SK-N-SH (cell line): Measurements from ENCODE around the gene FYB1. TPM values are rescaled to one million over a fixed set of nuclear protein-coding genes. Genes with fewer than 3 reads are reported as not detected.

Experiments
- CTCF ChIA-PET: fragments of 300-600, 350-600 bp; formaldehyde crosslinking; extraction: SDS; loops from one replicate; lab custom pipeline; 2021; lab: Yijun Ruan, JAX
- POLR2A ChIA-PET: fragments of 350-600 bp; sonication (Branson Sonifier 250); formaldehyde crosslinking; extraction: SDS; loops from one replicate; lab custom pipeline; 2020; ENCODE audit warnings: antibody characterized with exemption, inconsistent platforms; lab: Yijun Ruan, JAX
- DNase-seq: peaks from one replicate; pipeline ENCODE4 v3.0.0; 2012
- H2AFZ ChIP-seq: fragments of 200-600 bp; sonication (generic); 2 replicates; pipeline ENCODE4 v1.8.1; 2016; ENCODE audit warnings: antibody characterized with exemption, mild to moderate bottlenecking, low read depth
- H3F3A ChIP-seq: fragments of 200-600 bp; sonication (generic); replicated peaks from 2 replicates; pipeline ENCODE3; 2016; ENCODE audit warnings: antibody characterized with exemption, mild to moderate bottlenecking; ENCODE audit not compliant: insufficient read depth
- H3K27ac ChIP-seq, 2 experiments: fragments of 200-500 bp in 1 of 2; fragments of 200-600 bp in 1 of 2; sonication (Bioruptor generic) in 1 of 2; sonication (generic), shearing (Covaris generic) in 1 of 2; 2 replicates each; pipeline versions ENCODE4 v1.5.1 to v1.6.1; 2014 to 2016; ENCODE audit warnings: low read depth in 2 of 2, inconsistent platforms in 1 of 2, low read length in 1 of 2, mild to moderate bottlenecking in 1 of 2, mixed read lengths in 1 of 2
- H3K27me3 ChIP-seq: fragments of 200-600 bp; sonication (generic), shearing (Covaris generic); 2 replicates; pipeline ENCODE4 v1.6.1; 2016; ENCODE audit warnings: mixed run types; ENCODE audit not compliant: insufficient read depth
- H3K36me3 ChIP-seq, 2 experiments: fragments of 200-500 bp in 1 of 2; fragments of 200-600 bp in 1 of 2; sonication (Bioruptor generic) in 1 of 2; sonication (generic) in 1 of 2; replicated peaks in 1 of 2; 2 replicates each; pipeline versions ENCODE3 to v1.5.1; 2014 to 2016; ENCODE audit warnings: low read length in 1 of 2, mild to moderate bottlenecking in 1 of 2; ENCODE audit not compliant: insufficient read depth in 2 of 2, control insufficient read depth in 1 of 2
- H3K4me1 ChIP-seq, 2 experiments: fragments of 200-500 bp in 1 of 2; fragments of 200-600 bp in 1 of 2; sonication (Bioruptor generic) in 1 of 2; sonication (generic), shearing (Covaris generic) in 1 of 2; 2 replicates each; pipeline versions ENCODE4 v1.5.1 to v1.6.1; 2014 to 2016; ENCODE audit warnings: low read depth in 1 of 2, low read length in 1 of 2, mixed run types in 1 of 2; ENCODE audit not compliant: insufficient read depth in 2 of 2, control insufficient read depth in 1 of 2
- H3K4me2 ChIP-seq: fragments of 200-600 bp; sonication (generic), shearing (Covaris generic); 2 replicates; pipeline ENCODE4 v1.6.1; 2017; ENCODE audit warnings: mixed run types
- H3K4me3 ChIP-seq, 2 experiments: fragments of 200-500 bp in 1 of 2; fragments of 200-600 bp in 1 of 2; sonication (Bioruptor generic) in 1 of 2; sonication (generic), shearing (Covaris generic) in 1 of 2; 2 replicates each; pipeline versions ENCODE4 v1.5.1 to v1.8.1; 2014 to 2016; ENCODE audit warnings: low read depth in 2 of 2, inconsistent platforms in 1 of 2, low read length in 1 of 2, mild to moderate bottlenecking in 1 of 2, mixed read lengths in 1 of 2, moderate library complexity in 1 of 2
- H3K79me2 ChIP-seq: fragments of 200-600 bp; sonication (generic); 2 replicates; pipeline ENCODE4 v1.8.1; 2017; ENCODE audit warnings: mild to moderate bottlenecking; ENCODE audit not compliant: insufficient read depth
- H3K9ac ChIP-seq: fragments of 200-600 bp; sonication (generic); 2 replicates; pipeline ENCODE4 v1.6.1; 2017; ENCODE audit warnings: mixed run types
- H3K9me2 ChIP-seq: fragments of 200-600 bp; sonication (generic); 2 replicates; pipeline ENCODE4 v1.6.1; 2017; ENCODE audit warnings: mixed run types
- H3K9me3 ChIP-seq: fragments of 200-600 bp; sonication (generic); 2 replicates; pipeline ENCODE4 v1.6.1; 2017; ENCODE audit warnings: mixed run types, mild to moderate bottlenecking, moderate library complexity
- H4K20me1 ChIP-seq: fragments of 200-600 bp; sonication (generic); 2 replicates; pipeline ENCODE4 v1.6.1; 2017; ENCODE audit warnings: mild to moderate bottlenecking, mixed run types; ENCODE audit not compliant: insufficient read depth
- CHD2 ChIP-seq: fragments of 150-350 bp; IDR thresholded peaks from 2 replicates; pipeline ENCODE4 v1.6.1; 2018; ENCODE audit warnings: low read length; ENCODE audit not compliant: partially characterized antibody
- GABPA ChIP-seq: IDR thresholded peaks from 2 replicates; pipeline ENCODE4 v1.4.0; 2012; ENCODE audit warnings: low read depth, mild to moderate bottlenecking
- JUND ChIP-seq: IDR thresholded peaks from 2 replicates; pipeline ENCODE4 v1.4.0; 2012
- POLR2AphosphoS5 ChIP-seq: IDR thresholded peaks from 2 replicates; pipeline ENCODE4 v1.6.1; 2012; ENCODE audit warnings: low read depth, low read length
- RXRA ChIP-seq: IDR thresholded peaks from 2 replicates; pipeline ENCODE4 v1.4.0; 2012; ENCODE audit warnings: low read depth, mild to moderate bottlenecking, borderline replicate concordance
- SIN3A ChIP-seq: IDR thresholded peaks from 2 replicates; pipeline ENCODE4 v1.6.1; 2012; ENCODE audit warnings: low read depth, mild to moderate bottlenecking, low read length, moderate library complexity, borderline replicate concordance
- SMC3 ChIP-seq: IDR thresholded peaks from 2 replicates; pipeline ENCODE4 v1.6.1; 2012; ENCODE audit warnings: low read depth, low read length, improper control_type of control experiment
- TEAD4 ChIP-seq: IDR thresholded peaks from 2 replicates; pipeline ENCODE4 v1.4.0; 2012; ENCODE audit warnings: mild to moderate bottlenecking, borderline replicate concordance; ENCODE audit not compliant: insufficient read depth
- WGBS: methylation state at CpG from one replicate; pipeline ENCODE4 v1.1.6; 2017; ENCODE audit warnings: low lambda C conversion rate; 5-methylcytosine and 5-hydroxymethylcytosine counted together
- polyA plus RNA-seq, 3 experiments: library from polyadenylated mRNA; depleted of rRNA; stranded (reverse); fragments of >200 nt; gene quantifications; 2 replicates each; pipeline ENCODE4 v1.2.3, GENCODE V29; 2012
- TF ChIP-seq, protein P1 (sequence below): IDR thresholded peaks from 2 replicates; pipeline ENCODE4 v1.4.0; 2012; ENCODE audit warnings: low read depth, borderline replicate concordance
- TF ChIP-seq, protein P2 (sequence below): IDR thresholded peaks from 2 replicates; pipeline ENCODE4; 2012
- TF ChIP-seq, protein P3 (sequence below): IDR thresholded peaks from 2 replicates; pipeline ENCODE4 v1.6.1; 2012; ENCODE audit warnings: mild to moderate bottlenecking, low read depth, low read length, moderate library complexity
- TF ChIP-seq, protein P4 (sequence below): IDR thresholded peaks from 2 replicates; pipeline ENCODE4 v1.4.0; 2012; ENCODE audit warnings: low read depth
- TF ChIP-seq, protein P5 (sequence below): IDR thresholded peaks from 2 replicates; pipeline ENCODE4 v1.4.0; 2012; ENCODE audit warnings: low read depth, borderline replicate concordance

The FYB1 gene
- polyA plus RNA-seq, 1 of the 3 experiments (the other 2 are of a cell fraction), result not detected

DNA sequence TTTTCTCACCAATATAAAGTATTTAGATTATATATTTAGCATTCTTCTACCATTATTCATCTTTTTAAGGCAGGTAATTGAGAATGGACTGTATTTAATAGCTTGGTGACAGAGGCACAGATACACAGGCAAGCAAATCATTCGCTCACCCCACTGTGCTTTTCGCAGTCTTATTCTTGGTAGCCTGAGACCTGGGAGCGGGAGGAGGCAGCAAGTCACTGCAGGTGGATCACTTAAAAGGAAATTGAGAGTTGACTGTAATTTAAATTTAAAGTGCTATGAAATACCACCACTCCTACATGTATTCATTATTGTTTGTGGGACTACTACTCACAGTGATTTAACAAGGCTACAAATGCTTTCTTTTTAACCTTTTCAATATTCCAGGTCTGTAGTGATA, 154.9 kb downstream of the FYB1 start (continued):
- TF ChIP-seq JUND (no peak), SMC3 (no peak), SIN3A (no peak)
- TF ChIP-seq, protein P1, sequence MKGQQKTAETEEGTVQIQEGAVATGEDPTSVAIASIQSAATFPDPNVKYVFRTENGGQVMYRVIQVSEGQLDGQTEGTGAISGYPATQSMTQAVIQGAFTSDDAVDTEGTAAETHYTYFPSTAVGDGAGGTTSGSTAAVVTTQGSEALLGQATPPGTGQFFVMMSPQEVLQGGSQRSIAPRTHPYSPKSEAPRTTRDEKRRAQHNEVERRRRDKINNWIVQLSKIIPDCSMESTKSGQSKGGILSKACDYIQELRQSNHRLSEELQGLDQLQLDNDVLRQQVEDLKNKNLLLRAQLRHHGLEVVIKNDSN, result no peak
- TF ChIP-seq, protein P2, sequence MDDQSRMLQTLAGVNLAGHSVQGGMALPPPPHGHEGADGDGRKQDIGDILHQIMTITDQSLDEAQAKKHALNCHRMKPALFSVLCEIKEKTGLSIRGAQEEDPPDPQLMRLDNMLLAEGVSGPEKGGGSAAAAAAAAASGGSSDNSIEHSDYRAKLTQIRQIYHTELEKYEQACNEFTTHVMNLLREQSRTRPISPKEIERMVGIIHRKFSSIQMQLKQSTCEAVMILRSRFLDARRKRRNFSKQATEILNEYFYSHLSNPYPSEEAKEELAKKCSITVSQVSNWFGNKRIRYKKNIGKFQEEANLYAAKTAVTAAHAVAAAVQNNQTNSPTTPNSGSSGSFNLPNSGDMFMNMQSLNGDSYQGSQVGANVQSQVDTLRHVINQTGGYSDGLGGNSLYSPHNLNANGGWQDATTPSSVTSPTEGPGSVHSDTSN, result no peak

DNA sequence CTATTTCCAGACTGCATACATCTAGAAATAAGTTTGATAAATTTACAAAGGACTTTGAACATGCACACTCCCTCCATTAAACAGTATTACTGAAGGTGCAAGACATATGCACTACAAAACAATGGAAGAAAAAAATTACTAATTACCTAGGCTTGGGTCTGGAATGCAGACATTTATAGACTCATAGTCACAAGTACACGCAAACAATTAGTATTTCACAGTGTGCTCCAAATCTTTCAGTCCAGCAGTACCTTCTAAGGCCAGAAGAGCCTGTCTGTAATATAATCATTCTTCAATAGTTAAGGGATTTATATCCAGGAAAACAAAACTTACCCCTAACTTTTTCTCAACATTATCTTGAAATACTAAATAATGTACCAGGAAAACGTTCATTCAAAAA, 156.3 kb downstream of the FYB1 start:
- CTCF ChIA-PET, result no interaction called here
- Histone ChIP-seq H2AFZ (no peak overlapping the region), H3K27me3 (no peaks in the 10 kb centered on the region), H4K20me1 (peaks cover 4% of the 10 kb centered on the region; the same call in 1 of the 2 replicates)
- TF ChIP-seq, protein P3, sequence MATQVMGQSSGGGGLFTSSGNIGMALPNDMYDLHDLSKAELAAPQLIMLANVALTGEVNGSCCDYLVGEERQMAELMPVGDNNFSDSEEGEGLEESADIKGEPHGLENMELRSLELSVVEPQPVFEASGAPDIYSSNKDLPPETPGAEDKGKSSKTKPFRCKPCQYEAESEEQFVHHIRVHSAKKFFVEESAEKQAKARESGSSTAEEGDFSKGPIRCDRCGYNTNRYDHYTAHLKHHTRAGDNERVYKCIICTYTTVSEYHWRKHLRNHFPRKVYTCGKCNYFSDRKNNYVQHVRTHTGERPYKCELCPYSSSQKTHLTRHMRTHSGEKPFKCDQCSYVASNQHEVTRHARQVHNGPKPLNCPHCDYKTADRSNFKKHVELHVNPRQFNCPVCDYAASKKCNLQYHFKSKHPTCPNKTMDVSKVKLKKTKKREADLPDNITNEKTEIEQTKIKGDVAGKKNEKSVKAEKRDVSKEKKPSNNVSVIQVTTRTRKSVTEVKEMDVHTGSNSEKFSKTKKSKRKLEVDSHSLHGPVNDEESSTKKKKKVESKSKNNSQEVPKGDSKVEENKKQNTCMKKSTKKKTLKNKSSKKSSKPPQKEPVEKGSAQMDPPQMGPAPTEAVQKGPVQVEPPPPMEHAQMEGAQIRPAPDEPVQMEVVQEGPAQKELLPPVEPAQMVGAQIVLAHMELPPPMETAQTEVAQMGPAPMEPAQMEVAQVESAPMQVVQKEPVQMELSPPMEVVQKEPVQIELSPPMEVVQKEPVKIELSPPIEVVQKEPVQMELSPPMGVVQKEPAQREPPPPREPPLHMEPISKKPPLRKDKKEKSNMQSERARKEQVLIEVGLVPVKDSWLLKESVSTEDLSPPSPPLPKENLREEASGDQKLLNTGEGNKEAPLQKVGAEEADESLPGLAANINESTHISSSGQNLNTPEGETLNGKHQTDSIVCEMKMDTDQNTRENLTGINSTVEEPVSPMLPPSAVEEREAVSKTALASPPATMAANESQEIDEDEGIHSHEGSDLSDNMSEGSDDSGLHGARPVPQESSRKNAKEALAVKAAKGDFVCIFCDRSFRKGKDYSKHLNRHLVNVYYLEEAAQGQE, result no peak
- TF ChIP-seq, protein P4, sequence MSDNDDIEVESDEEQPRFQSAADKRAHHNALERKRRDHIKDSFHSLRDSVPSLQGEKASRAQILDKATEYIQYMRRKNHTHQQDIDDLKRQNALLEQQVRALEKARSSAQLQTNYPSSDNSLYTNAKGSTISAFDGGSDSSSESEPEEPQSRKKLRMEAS, result no peak
- no peak for TF ChIP-seq RXRA
- no peak for TF ChIP-seq SIN3A
- TF ChIP-seq, all 33 proteins: peak for 0
- Histone ChIP-seq H3K9me2 (no peaks in the 10 kb centered on the region), H3K9ac (no peak overlapping the region), H3K36me3 (peaks cover 7 to 8% of the 10 kb centered on the region in 2 experiments), H3K27ac (no peak overlapping the region), H3K79me2 (peaks cover 75% of the 10 kb centered on the region), H3K9me3 (no peaks in the 10 kb centered on the region), H3K4me1 (no peaks in the 10 kb centered on the region; a peak in 2 of 4 replicates), H3K4me3 (no peak overlapping the region), H3K4me2 (no peak overlapping the region), H3F3A (no peaks in the 10 kb centered on the region)
- DNase-seq, result no peak
- 67% methylated on average over 2 of the region's 2 CpGs for WGBS
- POLR2A ChIA-PET, result no interaction called here

DNA sequence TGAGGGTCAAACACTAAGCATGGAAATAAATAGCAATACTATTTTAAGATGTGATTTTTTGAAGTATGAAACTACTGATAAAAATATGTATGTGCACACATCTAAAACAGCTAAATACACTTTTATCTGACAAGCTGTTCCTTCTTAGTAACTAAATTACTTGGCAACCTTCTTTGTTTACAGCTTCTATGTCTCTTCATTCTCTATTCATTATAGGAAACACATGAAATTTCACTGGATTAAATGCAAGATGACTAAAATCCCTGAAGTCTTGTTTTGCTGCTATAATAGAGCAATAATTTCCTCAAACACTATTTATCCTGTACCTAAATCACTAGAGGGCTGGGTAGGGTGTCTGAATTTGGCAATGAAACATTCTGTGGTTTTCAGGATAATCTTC, 156.8 kb downstream of the FYB1 start:
- H3K79me2 ChIP-seq, result peaks cover 70% of the 10 kb centered on the region
- no peak overlapping the region for H3K4me2 ChIP-seq
- no peaks in the 10 kb centered on the region for H3K9me3 ChIP-seq
- no peak overlapping the region for H3K9ac ChIP-seq
- H3K27ac ChIP-seq, result no peak overlapping the region
- H3K4me1 ChIP-seq, result no peaks in the 10 kb centered on the region; a peak in 2 of 4 replicates
- ChIA-PET POLR2A (interaction anchor here (0.6 kb wide), 1 partner anchor 1611 kb away, joined by 3 read pairs; no protein-coding TSS in a partner anchor), CTCF (no interaction called here)
- no peak overlapping the region for H2AFZ ChIP-seq
- no peaks in the 10 kb centered on the region for H3K27me3 ChIP-seq
- H3F3A ChIP-seq, result no peaks in the 10 kb centered on the region
- DNase-seq, result no peak
- H3K4me3 ChIP-seq, result no peak overlapping the region
- H3K9me2 ChIP-seq, result no peaks in the 10 kb centered on the region
- peaks cover 6 to 8% of the 10 kb centered on the region in 2 experiments for H3K36me3 ChIP-seq
- H4K20me1 ChIP-seq, result peaks cover 4% of the 10 kb centered on the region; the same call in 1 of the 2 replicates
- TF ChIP-seq CHD2 (no peak), POLR2AphosphoS5 (no peak), JUND (no peak), GABPA (no peak), TEAD4 (no peak)
- TF ChIP-seq, protein P3, result no peak
- TF ChIP-seq, protein P5, sequence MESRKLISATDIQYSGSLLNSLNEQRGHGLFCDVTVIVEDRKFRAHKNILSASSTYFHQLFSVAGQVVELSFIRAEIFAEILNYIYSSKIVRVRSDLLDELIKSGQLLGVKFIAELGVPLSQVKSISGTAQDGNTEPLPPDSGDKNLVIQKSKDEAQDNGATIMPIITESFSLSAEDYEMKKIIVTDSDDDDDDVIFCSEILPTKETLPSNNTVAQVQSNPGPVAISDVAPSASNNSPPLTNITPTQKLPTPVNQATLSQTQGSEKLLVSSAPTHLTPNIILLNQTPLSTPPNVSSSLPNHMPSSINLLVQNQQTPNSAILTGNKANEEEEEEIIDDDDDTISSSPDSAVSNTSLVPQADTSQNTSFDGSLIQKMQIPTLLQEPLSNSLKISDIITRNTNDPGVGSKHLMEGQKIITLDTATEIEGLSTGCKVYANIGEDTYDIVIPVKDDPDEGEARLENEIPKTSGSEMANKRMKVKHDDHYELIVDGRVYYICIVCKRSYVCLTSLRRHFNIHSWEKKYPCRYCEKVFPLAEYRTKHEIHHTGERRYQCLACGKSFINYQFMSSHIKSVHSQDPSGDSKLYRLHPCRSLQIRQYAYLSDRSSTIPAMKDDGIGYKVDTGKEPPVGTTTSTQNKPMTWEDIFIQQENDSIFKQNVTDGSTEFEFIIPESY, result no peak
